Smooth muscle cell of the brain vasculature (primary cell): ENCODE data around the gene CAPN9.
A peak's percentile ranks its signal among the peaks of the same experiment; 100 is the strongest.

ENCODE experiments used
- DNase-seq: peaks from one replicate; pipeline ENCODE4 v3.0.0-alpha.2; 2012; ENCODE audit warnings: low read depth, low spot score

Gene CAPN9

DNA sequence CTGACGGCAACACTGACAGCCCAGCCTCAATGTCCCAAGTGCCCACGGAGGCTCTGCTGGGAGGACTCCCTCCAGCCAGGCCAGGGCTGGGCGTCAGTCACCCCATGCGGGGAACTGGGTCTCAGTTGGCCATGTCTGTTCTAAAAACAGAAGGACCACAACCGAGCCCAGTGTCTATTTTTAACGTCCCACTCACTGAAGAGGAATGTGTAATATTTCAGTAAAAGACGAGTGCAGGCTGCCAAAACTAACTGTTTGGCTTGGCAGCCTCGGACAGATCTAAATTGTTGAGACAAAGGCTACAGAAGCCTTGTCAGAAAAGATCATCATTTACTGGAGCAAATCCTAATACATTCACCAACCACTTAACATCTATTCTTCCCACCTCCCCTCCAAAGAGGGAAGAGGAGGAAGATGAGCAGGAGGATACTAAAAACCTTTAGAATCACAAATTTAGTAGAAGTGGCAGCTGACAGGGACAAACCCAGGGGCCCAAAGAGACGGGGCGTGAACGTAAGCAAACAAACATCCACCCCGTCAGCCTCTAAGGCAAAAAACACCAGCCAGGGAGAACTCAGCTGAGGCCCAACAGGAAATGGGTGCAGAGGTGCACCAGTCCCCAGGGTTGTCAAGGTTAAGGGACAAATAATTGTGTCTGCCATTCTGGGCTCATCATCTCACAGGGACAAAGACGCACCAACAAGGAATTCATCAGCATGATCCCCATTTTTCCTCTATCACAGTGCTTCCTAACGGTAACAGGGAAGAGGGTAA, 102.5 kb downstream of the CAPN9 start:
- peak; percentile 89 for DNase-seq

DNA sequence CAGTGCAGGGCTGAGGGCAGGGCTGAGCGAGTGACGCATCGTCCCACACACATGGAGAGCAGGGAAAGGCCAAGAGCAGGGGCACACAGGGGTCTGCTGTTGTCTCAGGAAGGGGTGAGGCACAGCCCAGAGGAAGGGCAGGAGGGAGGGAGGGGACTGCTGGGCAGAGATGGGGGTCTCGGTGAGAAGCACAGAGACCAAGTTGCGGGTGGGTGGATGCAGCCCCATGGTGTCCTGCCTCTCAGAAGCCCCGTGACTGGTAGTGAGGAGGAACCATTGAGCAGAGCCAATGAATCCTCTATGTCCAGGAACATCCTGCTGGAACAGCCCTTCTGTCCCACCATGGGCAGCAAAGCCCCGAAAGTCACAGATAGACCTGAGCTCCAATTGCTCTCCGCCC, 103.4 kb downstream of the CAPN9 start:
- no peak for DNase-seq

DNA sequence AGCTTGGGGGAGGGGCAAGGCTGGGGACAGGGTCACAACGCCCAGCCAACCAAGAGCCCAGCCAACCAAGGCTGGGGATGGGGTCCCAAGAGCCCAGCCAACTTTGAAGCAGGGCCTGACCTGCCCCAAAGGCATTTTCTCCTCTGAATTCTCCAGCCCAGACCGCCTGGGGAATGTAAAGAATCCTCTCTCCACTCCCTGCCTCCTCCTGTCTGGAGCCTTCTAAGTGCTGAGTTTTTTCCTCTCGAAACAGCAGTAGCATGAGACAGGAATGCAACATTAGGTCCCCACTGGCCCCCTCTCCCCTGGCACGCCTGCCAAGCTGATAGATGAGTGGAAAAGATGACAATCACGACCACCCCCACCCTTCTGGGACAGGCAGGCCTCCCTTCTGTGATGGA, 104.1 kb downstream of the CAPN9 start:
- no peak for DNase-seq
